Caco-2 (cell line): ENCODE results near the gene DYNLT3. TPM values are rescaled to one million over a fixed set of nuclear protein-coding genes. Genes with fewer than 3 reads are reported as not detected.
A peak's percentile ranks its signal among the peaks of the same experiment; 100 is the strongest.

Source experiments
- BruUV-seq: library from RNA; stranded (reverse); fragments of 400-500 nt; replicated peaks from 2 replicates; lab custom pipeline; 2021; lab: Mats Ljungman, UMichigan
- CTCF ChIA-PET: fragments of 300-600 bp; sonication (Branson Sonifier 250); formaldehyde crosslinking; loops from one replicate; lab custom pipeline; 2022; ENCODE audit warnings: antibody characterized with exemption; lab: Charles Lee
- POLR2A ChIA-PET: fragments of 300-600 bp; sonication (Branson Sonifier 250); formaldehyde crosslinking; loops from one replicate; lab custom pipeline; 2022; ENCODE audit warnings: antibody characterized with exemption; lab: Charles Lee
- DNase-seq, 2 experiments: peaks; one replicate each; pipeline versions ENCODE4 v3.0.0 to v3.0.0-alpha.2; 2020 to 2022
- H3K27me3 ChIP-seq: replicated peaks from 2 replicates; pipeline ENCODE4 v1.6.0; 2011; ENCODE audit warnings: low read length; ENCODE audit not compliant: control insufficient read depth, insufficient read depth
- H3K36me3 ChIP-seq: 2 replicates; pipeline ENCODE4 v1.5.1; 2011; ENCODE audit warnings: low read length; ENCODE audit not compliant: control insufficient read depth, insufficient read depth
- H3K4me1 ChIP-seq: fragments of 250-450 bp; sonication (Bioruptor Pico); 2 replicates; pipeline ENCODE4 v1.5.1; 2020; ENCODE audit warnings: mild to moderate bottlenecking
- H3K4me3 ChIP-seq: 2 replicates; pipeline ENCODE4 v1.5.1; 2011; ENCODE audit warnings: low read depth, mild to moderate bottlenecking, control low read depth, low read length
- H3K9me3 ChIP-seq: fragments of 250-450 bp; sonication (Bioruptor Pico); 2 replicates; pipeline ENCODE4 v1.5.1; 2020; ENCODE audit warnings: mild to moderate bottlenecking, moderate library complexity
- H3K27ac Mint-ChIP-seq: one replicate; pipeline ENCODE4 v1.8.0; 2022; ENCODE audit warnings: mixed read lengths; ENCODE audit not compliant: unreplicated experiment
- H3K27me3 Mint-ChIP-seq: one replicate; pipeline ENCODE4 v1.8.0; 2022; ENCODE audit warnings: mixed read lengths; ENCODE audit not compliant: insufficient read depth, unreplicated experiment
- H3K36me3 Mint-ChIP-seq: one replicate; pipeline ENCODE4 v1.8.0; 2022; ENCODE audit warnings: mild to moderate bottlenecking, mixed read lengths; ENCODE audit not compliant: insufficient read depth, unreplicated experiment
- H3K4me1 Mint-ChIP-seq: one replicate; pipeline ENCODE4 v1.8.0; 2022; ENCODE audit warnings: low read depth, mixed read lengths; ENCODE audit not compliant: unreplicated experiment
- H3K4me3 Mint-ChIP-seq: one replicate; pipeline ENCODE4 v1.8.0; 2022; ENCODE audit warnings: mild to moderate bottlenecking, moderate library complexity, mixed read lengths; ENCODE audit not compliant: unreplicated experiment
- H3K9me3 Mint-ChIP-seq: one replicate; pipeline ENCODE4 v1.8.0; 2022; ENCODE audit warnings: mixed read lengths; ENCODE audit not compliant: unreplicated experiment
- intact Hi-C: fragments of 100-400 bp; cut with micrococcal nuclease; formaldehyde crosslinking; loops from one replicate; pipeline ENCODE4 v1.10.0; 2022; ENCODE audit not compliant: unreplicated experiment
- total RNA-seq: library from RNA; stranded (reverse); gene quantifications from 2 replicates; pipeline ENCODE4 v1.2.3, GENCODE V29; 2022
- TF ChIP-seq, protein P1 (sequence below), 2 experiments: fragments of 200-600 bp in 1 of 2; IDR thresholded peaks; 1 replicate in 1 of 2; 2 replicates in 1 of 2; pipeline versions ENCODE4 v1.5.1 to v1.8.0; 2011 to 2022; ENCODE audit warnings: antibody characterized with exemption in 1 of 2, control low read depth in 1 of 2, inconsistent platforms in 1 of 2, low read depth in 1 of 2, low read length in 1 of 2, mild to moderate bottlenecking in 1 of 2, moderate library complexity in 1 of 2; ENCODE audit not compliant: insufficient read depth in 1 of 2, severe bottlenecking in 1 of 2, unreplicated experiment in 1 of 2

DYNLT3 gene
- total RNA-seq, 1 experiment from 2014 or later: 26.9 TPM

DNA sequence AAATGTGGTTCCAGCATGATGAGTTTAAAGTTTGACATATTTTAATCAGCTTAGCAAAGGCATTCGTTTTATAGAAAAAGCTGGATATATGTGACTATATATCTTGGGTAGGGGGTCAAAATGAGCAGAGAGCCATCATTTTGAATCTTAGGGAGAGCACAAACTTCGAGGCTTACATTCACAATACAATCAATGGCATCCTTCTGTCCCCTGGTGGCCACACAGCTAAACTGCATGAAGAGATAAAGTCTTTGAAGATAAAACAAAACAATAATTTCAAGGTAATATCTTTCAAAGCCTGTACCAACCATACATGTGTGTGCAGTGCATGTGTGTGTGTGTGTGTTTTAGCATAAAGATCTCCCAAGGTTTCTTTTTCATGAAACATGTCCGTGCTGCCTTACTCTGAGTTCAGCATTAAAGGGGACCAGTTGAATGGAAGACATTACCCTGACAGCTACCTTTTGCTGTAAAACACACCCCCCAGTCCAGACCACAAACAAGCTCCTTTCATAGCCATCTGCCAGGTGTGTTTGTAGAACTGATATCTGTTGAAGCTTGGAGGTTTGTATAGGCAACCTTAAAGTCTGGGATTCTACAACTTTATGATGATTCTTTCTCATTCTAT, 22.0 kb downstream of the DYNLT3 start:
- POLR2A ChIA-PET: no interaction called here
- no peak overlapping the region for H3K4me3 Mint-ChIP-seq
- Histone ChIP-seq H3K9me3 (no peaks in the 10 kb centered on the region), H3K36me3 (no peaks in the 10 kb centered on the region), H3K4me1 (no peaks in the 10 kb centered on the region), H3K27me3 (no peaks in the 10 kb centered on the region), H3K4me3 (no peak overlapping the region)
- H3K27me3 Mint-ChIP-seq: no peaks in the 10 kb centered on the region
- DNase-seq: peak; percentile 32 to 41
- intact Hi-C loops: loop anchor here (1.0 to 10.0 kb wide), 5 partner anchors 38 to 352 kb away; no protein-coding TSS in a partner anchor
- no peak overlapping the region for H3K27ac Mint-ChIP-seq
- no peaks in the 10 kb centered on the region for H3K9me3 Mint-ChIP-seq
- no peaks in the 10 kb centered on the region for H3K36me3 Mint-ChIP-seq
- TF ChIP-seq, protein P1, sequence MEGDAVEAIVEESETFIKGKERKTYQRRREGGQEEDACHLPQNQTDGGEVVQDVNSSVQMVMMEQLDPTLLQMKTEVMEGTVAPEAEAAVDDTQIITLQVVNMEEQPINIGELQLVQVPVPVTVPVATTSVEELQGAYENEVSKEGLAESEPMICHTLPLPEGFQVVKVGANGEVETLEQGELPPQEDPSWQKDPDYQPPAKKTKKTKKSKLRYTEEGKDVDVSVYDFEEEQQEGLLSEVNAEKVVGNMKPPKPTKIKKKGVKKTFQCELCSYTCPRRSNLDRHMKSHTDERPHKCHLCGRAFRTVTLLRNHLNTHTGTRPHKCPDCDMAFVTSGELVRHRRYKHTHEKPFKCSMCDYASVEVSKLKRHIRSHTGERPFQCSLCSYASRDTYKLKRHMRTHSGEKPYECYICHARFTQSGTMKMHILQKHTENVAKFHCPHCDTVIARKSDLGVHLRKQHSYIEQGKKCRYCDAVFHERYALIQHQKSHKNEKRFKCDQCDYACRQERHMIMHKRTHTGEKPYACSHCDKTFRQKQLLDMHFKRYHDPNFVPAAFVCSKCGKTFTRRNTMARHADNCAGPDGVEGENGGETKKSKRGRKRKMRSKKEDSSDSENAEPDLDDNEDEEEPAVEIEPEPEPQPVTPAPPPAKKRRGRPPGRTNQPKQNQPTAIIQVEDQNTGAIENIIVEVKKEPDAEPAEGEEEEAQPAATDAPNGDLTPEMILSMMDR (IDR thresholded peaks at IDR 0.05; ENCODE audit: insufficient read depth in 1 of 2, low read depth in 1 of 2, low read length in 1 of 2, severe bottlenecking in 1 of 2, unreplicated experiment in 1 of 2): peak; percentile 55 to 75
- CTCF ChIA-PET: interaction anchor here (0.6 to 1.7 kb wide), 5 partner anchors 10 to 329 kb away, joined by 3 to 8 read pairs (median 4); no protein-coding TSS in a partner anchor
- no TSS peak for BruUV-seq
- peaks cover 11% of the 10 kb centered on the region for H3K4me1 Mint-ChIP-seq

DNA sequence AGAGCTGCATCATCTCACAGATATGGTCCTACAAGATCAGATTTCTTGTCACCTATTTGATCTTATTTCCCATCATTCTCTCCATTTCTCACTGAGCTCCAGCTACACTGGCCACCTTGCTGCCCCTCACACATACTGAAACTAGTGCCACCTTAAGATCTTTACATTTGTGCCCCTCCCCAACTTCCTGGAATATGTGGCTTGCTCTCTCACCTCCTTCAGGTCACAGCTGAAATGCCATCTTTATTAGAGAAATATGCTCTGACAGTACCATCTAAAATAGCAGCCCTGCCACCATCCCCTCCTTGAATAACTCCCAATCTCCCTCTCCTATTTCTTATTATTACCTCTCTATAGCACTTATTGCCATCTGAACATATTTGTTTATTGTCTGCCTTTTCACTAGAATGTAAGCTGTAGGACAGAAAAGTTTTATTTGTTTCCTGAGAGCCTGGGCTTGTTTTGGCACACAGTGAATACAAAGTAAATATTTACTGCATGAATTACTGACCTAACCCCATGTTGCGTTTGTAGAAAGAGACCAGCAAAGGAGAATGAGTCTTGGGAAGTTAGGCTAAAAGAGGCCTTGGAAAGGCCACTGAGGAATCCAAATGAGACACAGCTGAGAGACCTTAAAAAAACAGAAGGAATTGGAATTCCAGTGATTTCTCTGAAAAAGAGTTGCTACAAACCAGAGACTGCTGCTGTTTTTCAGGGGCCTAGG, 22.7 kb downstream of the DYNLT3 start:
- intact Hi-C loops: loop anchor here (1.0 to 10.0 kb wide), 5 partner anchors 37 to 353 kb away; no protein-coding TSS in a partner anchor
- ChIA-PET POLR2A (no interaction called here), CTCF (interaction anchor here (0.6 to 1.7 kb wide), 5 partner anchors 9 to 329 kb away, joined by 3 to 8 read pairs (median 4); no protein-coding TSS in a partner anchor)
- no peak for DNase-seq
- Histone ChIP-seq H3K27me3 (no peaks in the 10 kb centered on the region), H3K36me3 (no peaks in the 10 kb centered on the region), H3K9me3 (no peaks in the 10 kb centered on the region), H3K4me1 (no peaks in the 10 kb centered on the region), H3K4me3 (no peak overlapping the region)
- Mint-ChIP-seq H3K4me3 (no peak overlapping the region), H3K36me3 (no peaks in the 10 kb centered on the region), H3K4me1 (peaks cover 11% of the 10 kb centered on the region), H3K27ac (no peak overlapping the region), H3K9me3 (no peaks in the 10 kb centered on the region), H3K27me3 (no peaks in the 10 kb centered on the region)
- BruUV-seq: no TSS peak
- TF ChIP-seq, protein P1 (IDR thresholded peaks at IDR 0.05; ENCODE audit: insufficient read depth in 1 of 2, low read depth in 1 of 2, low read length in 1 of 2, severe bottlenecking in 1 of 2, unreplicated experiment in 1 of 2): no peak

DNA sequence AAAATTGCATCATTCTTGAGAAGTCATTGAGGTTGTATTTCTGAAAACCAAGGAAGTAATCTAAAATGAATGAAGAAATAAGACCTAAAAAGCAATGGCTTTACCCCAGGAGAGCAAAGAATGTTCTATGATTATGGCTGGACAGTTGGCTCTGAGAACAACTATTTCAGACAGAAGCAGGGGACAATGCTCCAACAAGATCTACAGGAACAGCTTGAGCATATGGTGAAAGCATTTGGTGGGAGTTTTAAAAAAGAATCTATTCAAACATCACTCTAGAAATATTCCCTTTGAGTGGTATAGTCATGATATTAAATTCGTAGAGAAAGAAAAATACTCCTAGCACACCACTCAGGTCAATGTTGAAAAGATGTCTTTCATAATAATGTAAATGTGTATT, 26.7 kb downstream of the DYNLT3 start:
- BruUV-seq: no TSS peak
- Mint-ChIP-seq H3K27ac (no peak overlapping the region), H3K9me3 (no peaks in the 10 kb centered on the region), H3K27me3 (no peaks in the 10 kb centered on the region), H3K4me3 (no peak overlapping the region), H3K36me3 (no peaks in the 10 kb centered on the region), H3K4me1 (peaks cover 11% of the 10 kb centered on the region)
- Histone ChIP-seq H3K27me3 (no peaks in the 10 kb centered on the region), H3K9me3 (no peaks in the 10 kb centered on the region), H3K36me3 (no peaks in the 10 kb centered on the region), H3K4me1 (no peaks in the 10 kb centered on the region), H3K4me3 (no peak overlapping the region)
- DNase-seq: no peak
- intact Hi-C loops: loop anchor here (10.0 kb wide), 1 partner anchor 306 kb away; no protein-coding TSS in a partner anchor
- POLR2A ChIA-PET: no interaction called here
- CTCF ChIA-PET: no interaction called here
- TF ChIP-seq, protein P1 (IDR thresholded peaks at IDR 0.05; ENCODE audit: insufficient read depth in 1 of 2, low read depth in 1 of 2, low read length in 1 of 2, severe bottlenecking in 1 of 2, unreplicated experiment in 1 of 2): no peak
